ENCODE data around the gene SERPINI2. TPM values are rescaled to one million over a fixed set of nuclear protein-coding genes. Genes with fewer than 3 reads are reported as not detected.
"Not testable (repeated sequence)": the region's sequence is repeated elsewhere in the genome, so short reads cannot be mapped to it uniquely, and the experiment has no call there.

SERPINI2 gene
- total RNA-seq, 1 experiment from 2014 or later: not detected

- no peak overlapping the region for H3K27ac ChIP-seq
- H3K27me3 ChIP-seq (replicated peaks): no peaks in the 10 kb centered on the region
- H3K4me1 ChIP-seq (replicated peaks): no peaks in the 10 kb centered on the region
- no peak overlapping the region for H3K4me3 ChIP-seq
- DNase-seq (ENCODE audit: low read depth in 1 of 2, low spot score in 2 of 2): no peak
- H3K9me3 ChIP-seq (replicated peaks): no peaks in the 10 kb centered on the region
- no peaks in the 10 kb centered on the region for H3K36me3 ChIP-seq
Measured at GRCh38 chr3:167480748-167481147, 6.9 kb upstream of the SERPINI2 start.

GRCh38 chr3:167469381-167469780 lies 4.5 kb downstream of the SERPINI2 start:
- H3K27ac ChIP-seq: no peak overlapping the region
- H3K36me3 ChIP-seq: no peaks in the 10 kb centered on the region
- DNase-seq (ENCODE audit: low read depth in 1 of 2, low spot score in 2 of 2): no peak
- H3K9me3 ChIP-seq (replicated peaks): no peaks in the 10 kb centered on the region
- no peaks in the 10 kb centered on the region for H3K4me1 ChIP-seq (replicated peaks)
- H3K27me3 ChIP-seq (replicated peaks): no peaks in the 10 kb centered on the region
- no peak overlapping the region for H3K4me3 ChIP-seq

- no peaks in the 10 kb centered on the region for H3K9me3 ChIP-seq (replicated peaks)
- no peaks in the 10 kb centered on the region for H3K27me3 ChIP-seq (replicated peaks)
- no peak for DNase-seq (ENCODE audit: low read depth in 1 of 2, low spot score in 2 of 2)
Measured at GRCh38 chr3:167467848-167468611, 5.8 kb downstream of the SERPINI2 start.

DNA sequence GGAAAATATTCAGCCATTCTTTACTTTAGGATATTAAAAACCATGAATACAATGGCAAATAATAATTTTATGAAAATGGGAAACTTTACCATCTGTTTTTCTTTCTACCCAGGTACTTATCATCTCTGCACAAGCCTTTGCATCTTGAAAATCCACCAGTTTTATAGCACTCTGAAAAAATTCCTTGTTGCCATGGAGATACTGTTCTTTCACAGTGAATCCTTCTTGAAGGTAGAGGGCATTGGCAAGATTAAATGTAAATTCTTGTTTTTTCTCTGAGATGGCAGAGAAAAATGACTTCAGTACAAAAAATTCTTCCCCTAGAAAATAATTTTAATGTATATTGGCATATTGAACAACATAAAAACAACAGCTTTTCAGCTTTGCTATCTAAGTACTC lies 6.9 kb downstream of the SERPINI2 start:
- H3K36me3 ChIP-seq: no peaks in the 10 kb centered on the region
- no peak overlapping the region for H3K27ac ChIP-seq
- no peaks in the 10 kb centered on the region for H3K9me3 ChIP-seq (replicated peaks)
- no peaks in the 10 kb centered on the region for H3K4me1 ChIP-seq (replicated peaks)
- no peak for DNase-seq (ENCODE audit: low read depth in 1 of 2, low spot score in 2 of 2)
- H3K27me3 ChIP-seq (replicated peaks): no peaks in the 10 kb centered on the region
- no peak overlapping the region for H3K4me3 ChIP-seq

More at GRCh38 chr3:167467848-167468611, 5.8 kb downstream of the SERPINI2 start:
- H3K27ac ChIP-seq: no peak overlapping the region
- H3K4me1 ChIP-seq (replicated peaks): no peaks in the 10 kb centered on the region
- H3K36me3 ChIP-seq: no peaks in the 10 kb centered on the region
- H3K4me3 ChIP-seq: no peak overlapping the region

DNA sequence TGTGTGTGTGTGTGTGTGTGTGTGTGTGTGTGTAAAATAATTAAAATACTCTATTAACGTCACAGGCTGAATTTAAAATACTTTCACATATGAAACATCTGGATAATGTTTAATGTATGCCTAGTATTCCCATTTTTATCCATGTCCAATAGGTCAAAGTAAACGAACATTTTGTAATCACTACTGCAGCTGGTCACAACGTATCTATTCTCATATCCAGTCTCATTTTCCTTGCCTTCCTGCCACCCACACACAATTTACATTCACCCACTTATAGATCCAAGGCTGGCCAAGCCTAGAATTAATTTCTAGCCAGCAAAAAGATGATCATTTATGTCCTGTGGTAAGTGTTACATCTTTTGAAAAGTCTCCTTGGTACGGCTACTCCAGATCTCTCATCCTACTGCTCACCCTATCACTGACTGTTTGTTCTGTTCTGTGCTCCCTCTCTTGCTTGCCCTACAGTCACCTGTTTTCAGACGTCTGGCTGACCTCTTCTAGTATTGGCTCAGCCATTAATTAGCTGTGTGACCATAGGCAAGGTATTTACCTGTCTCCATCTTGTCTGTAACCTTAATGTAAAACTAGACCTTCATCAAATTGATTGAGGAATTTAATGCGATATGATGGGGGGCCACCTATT lies 17.6 kb downstream of the SERPINI2 start:
- H3K4me1 ChIP-seq (replicated peaks): no peaks in the 10 kb centered on the region
- no peaks in the 10 kb centered on the region for H3K36me3 ChIP-seq
- no peaks in the 10 kb centered on the region for H3K9me3 ChIP-seq (replicated peaks)
- no peak overlapping the region for H3K4me3 ChIP-seq
- no peaks in the 10 kb centered on the region for H3K27me3 ChIP-seq (replicated peaks)
- no peak overlapping the region for H3K27ac ChIP-seq
- no peak for DNase-seq (ENCODE audit: low read depth in 1 of 2, low spot score in 2 of 2)

DNA sequence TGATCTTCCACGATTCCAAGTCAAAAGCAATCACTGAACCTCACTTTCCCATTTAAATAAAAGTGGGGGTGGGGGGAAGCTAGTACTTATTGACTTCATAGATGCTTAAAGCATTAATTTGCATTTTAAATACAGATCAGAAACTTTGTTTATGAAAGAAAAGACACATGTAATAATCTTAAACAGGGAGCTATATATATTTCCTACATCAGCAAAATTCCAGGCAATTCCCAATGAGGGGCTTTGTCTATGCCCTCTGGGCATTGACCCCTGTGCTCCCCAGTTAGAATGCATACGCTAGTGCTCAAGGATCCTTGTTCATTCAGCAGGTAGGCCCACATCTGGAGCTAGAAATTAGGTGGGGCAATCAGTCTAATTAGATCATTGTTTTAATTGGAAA lies 20.0 kb downstream of the SERPINI2 start:
- Histone ChIP-seq H3K9me3 (replicated peaks) (no peaks in the 10 kb centered on the region), H3K4me3 (no peak overlapping the region), H3K27ac (no peak overlapping the region), H3K4me1 (replicated peaks) (no peaks in the 10 kb centered on the region), H3K27me3 (replicated peaks) (no peaks in the 10 kb centered on the region), H3K36me3 (no peaks in the 10 kb centered on the region)
- DNase-seq (ENCODE audit: low read depth in 1 of 2, low spot score in 2 of 2): no peak

DNA sequence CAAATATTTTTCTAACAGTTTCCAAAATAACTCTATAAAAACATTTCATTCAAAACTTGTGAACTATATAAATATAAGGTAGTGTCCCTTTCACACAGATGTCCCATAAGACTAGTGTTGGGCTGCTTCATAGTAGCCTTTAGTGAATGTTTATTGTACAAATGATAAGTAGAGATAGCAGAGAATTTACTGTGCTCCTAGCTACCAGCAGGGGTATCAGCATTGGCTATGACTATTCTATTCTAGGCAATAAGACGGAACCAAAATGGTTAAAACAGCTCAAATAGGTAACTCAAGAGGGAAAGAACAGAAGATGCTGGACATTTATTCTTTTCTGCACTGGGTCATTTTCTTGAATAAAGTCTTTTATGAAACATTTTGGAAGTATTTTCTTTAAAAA lies 22.6 kb downstream of the SERPINI2 start:
- Histone ChIP-seq H3K4me3 (no peak overlapping the region), H3K4me1 (replicated peaks) (no peaks in the 10 kb centered on the region), H3K9me3 (replicated peaks) (no peaks in the 10 kb centered on the region), H3K27me3 (replicated peaks) (no peaks in the 10 kb centered on the region), H3K27ac (no peak overlapping the region), H3K36me3 (no peaks in the 10 kb centered on the region)
- no peak for DNase-seq (ENCODE audit: low read depth in 1 of 2, low spot score in 2 of 2)

- DNase-seq (ENCODE audit: low read depth in 1 of 2, low spot score in 2 of 2): no peak
- H3K4me1 ChIP-seq (replicated peaks): no peaks in the 10 kb centered on the region
- no peaks in the 10 kb centered on the region for H3K36me3 ChIP-seq
- no peaks in the 10 kb centered on the region for H3K9me3 ChIP-seq (replicated peaks)
- no peaks in the 10 kb centered on the region for H3K27me3 ChIP-seq (replicated peaks)
- no peak overlapping the region for H3K27ac ChIP-seq
- H3K4me3 ChIP-seq: no peak overlapping the region
Measured at GRCh38 chr3:167450675-167451074, 23.2 kb downstream of the SERPINI2 start.

GRCh38 chr3:167450195-167450594 lies 23.6 kb downstream of the SERPINI2 start:
- no peak for DNase-seq (ENCODE audit: low read depth in 1 of 2, low spot score in 2 of 2)
- Histone ChIP-seq H3K27me3 (replicated peaks) (no peaks in the 10 kb centered on the region), H3K9me3 (replicated peaks) (no peaks in the 10 kb centered on the region), H3K27ac (no peak overlapping the region), H3K4me1 (replicated peaks) (no peaks in the 10 kb centered on the region), H3K36me3 (no peaks in the 10 kb centered on the region), H3K4me3 (no peak overlapping the region)

- no peaks in the 10 kb centered on the region for H3K27me3 ChIP-seq (replicated peaks)
- H3K4me3 ChIP-seq: no peak overlapping the region
- H3K27ac ChIP-seq: no peak overlapping the region
- H3K9me3 ChIP-seq (replicated peaks): no peaks in the 10 kb centered on the region
- H3K4me1 ChIP-seq (replicated peaks): no peaks in the 10 kb centered on the region
- no peak for DNase-seq (ENCODE audit: low read depth in 1 of 2, low spot score in 2 of 2)
- no peaks in the 10 kb centered on the region for H3K36me3 ChIP-seq
Measured at GRCh38 chr3:167445491-167445890, 28.4 kb downstream of the SERPINI2 start.

GRCh38 chr3:167441256-167441655 lies 32.6 kb downstream of the SERPINI2 start:
- Histone ChIP-seq H3K27me3 (replicated peaks) (no peaks in the 10 kb centered on the region), H3K4me3 (no peak overlapping the region), H3K9me3 (replicated peaks) (no peaks in the 10 kb centered on the region), H3K36me3 (no peaks in the 10 kb centered on the region), H3K4me1 (replicated peaks) (no peaks in the 10 kb centered on the region), H3K27ac (no peak overlapping the region)
- DNase-seq (ENCODE audit: low read depth in 1 of 2, low spot score in 2 of 2): no peak

GRCh38 chr3:167437428-167438139 lies 36.3 kb downstream of the SERPINI2 start:
- no peaks in the 10 kb centered on the region for H3K4me1 ChIP-seq (replicated peaks)
- no peaks in the 10 kb centered on the region for H3K36me3 ChIP-seq
- H3K9me3 ChIP-seq (replicated peaks): no peaks in the 10 kb centered on the region
- no peak for DNase-seq (ENCODE audit: low read depth in 1 of 2, low spot score in 2 of 2)
- H3K27ac ChIP-seq: no peak overlapping the region
- no peaks in the 10 kb centered on the region for H3K27me3 ChIP-seq (replicated peaks)
- no peak overlapping the region for H3K4me3 ChIP-seq

GRCh38 chr3:167426962-167427361 lies 46.9 kb downstream of the SERPINI2 start:
- not testable (repeated sequence) for H3K4me3 ChIP-seq; DNase-seq (ENCODE audit: low read depth in 1 of 2, low spot score in 2 of 2); H3K27ac ChIP-seq; H3K9me3 ChIP-seq (replicated peaks); H3K27me3 ChIP-seq (replicated peaks); H3K4me1 ChIP-seq (replicated peaks); H3K36me3 ChIP-seq

- H3K4me1 ChIP-seq (replicated peaks); H3K27ac ChIP-seq; H3K9me3 ChIP-seq (replicated peaks); H3K36me3 ChIP-seq; H3K27me3 ChIP-seq (replicated peaks); H3K4me3 ChIP-seq; DNase-seq (ENCODE audit: low read depth in 1 of 2, low spot score in 2 of 2): not testable (repeated sequence)
Measured at GRCh38 chr3:167422396-167422795, 51.4 kb downstream of the SERPINI2 start.

All from SJSA1 (cell line).